ENCODE data around the gene KRT8. TPM values are rescaled to one million over a fixed set of nuclear protein-coding genes. Genes with fewer than 3 reads are reported as not detected.

The KRT8 gene
- total RNA-seq, 2 experiments from 2014 or later = 0.16 to 0.89 TPM

DNA sequence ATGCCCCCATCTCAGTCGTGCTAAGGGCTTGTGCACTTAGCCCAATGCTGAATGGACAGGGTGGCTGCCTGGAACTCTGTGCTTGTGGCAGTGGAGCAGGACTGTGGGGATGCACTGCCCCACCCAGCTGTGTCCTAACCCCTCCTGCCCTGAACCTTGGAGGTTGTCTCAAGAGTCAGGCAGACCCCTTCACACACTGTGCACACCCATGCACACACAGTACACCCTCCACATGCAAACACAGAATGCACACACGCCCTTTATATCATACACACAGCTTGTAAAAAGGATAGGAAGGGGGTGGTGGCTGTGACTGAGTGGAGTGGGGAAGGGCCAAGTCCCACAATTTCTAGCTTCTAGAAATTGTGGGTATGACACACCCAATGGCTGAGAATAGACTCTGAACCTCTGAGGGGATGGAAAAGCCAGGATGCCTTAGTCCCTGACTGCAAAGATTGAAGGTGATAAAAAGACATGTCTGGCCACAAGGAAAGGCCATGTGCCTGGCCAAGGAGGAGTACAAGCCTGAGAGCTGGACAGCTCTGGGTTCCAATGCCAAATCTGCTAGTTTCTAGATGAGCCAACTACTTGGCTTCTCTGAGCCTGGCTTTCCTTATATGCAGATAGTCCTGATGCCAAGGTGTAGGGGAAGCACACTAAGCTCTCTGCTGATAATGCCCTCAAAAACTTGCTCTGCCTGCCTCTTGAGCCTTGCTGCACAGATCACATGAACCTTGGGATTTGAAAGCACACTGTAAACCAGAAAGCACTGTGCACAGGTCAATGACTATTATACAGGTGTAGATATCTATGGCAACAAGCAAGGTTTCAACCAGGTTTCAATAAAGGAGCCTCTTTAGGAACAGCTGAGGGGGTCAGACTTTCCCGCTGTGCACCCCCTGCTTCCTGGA, 8.4 kb downstream of the KRT8 start:
- no peaks in the 10 kb centered on the region for H4K20me1 ChIP-seq (ENCODE audit: insufficient read depth, low read length)
- H3K79me2 ChIP-seq (ENCODE audit: insufficient read depth, low read depth, low read length) = no peaks in the 10 kb centered on the region
- intact Hi-C loops (cut with micrococcal nuclease; ENCODE audit: unreplicated experiment) = no loop called here
- no peak overlapping the region for H3K27ac ChIP-seq (ENCODE audit: low read depth, low read length, poor library complexity, severe bottlenecking)
- no peak overlapping the region for H3K4me3 ChIP-seq (ENCODE audit: low read depth, low read length, poor library complexity, severe bottlenecking)
- no TSS peak for BruUV-seq (replicated peaks)
- H3K4me2 ChIP-seq (ENCODE audit: low read length) = no peak overlapping the region
- H3K9me2 ChIP-seq (ENCODE audit: insufficient read depth, low read length) = no peaks in the 10 kb centered on the region
- no peak overlapping the region for H2AFZ ChIP-seq (ENCODE audit: low read length)
- H3K9me3 ChIP-seq (ENCODE audit: low read length) = no peaks in the 10 kb centered on the region
- H3K36me3 ChIP-seq (ENCODE audit: insufficient read depth, low read length) = no peaks in the 10 kb centered on the region
- H3K4me1 ChIP-seq (ENCODE audit: insufficient read depth, low read length, poor library complexity, severe bottlenecking) = no peaks in the 10 kb centered on the region
- ChIA-PET CTCF (ENCODE audit: unreplicated experiment) (no interaction called here), POLR2A (interaction anchor here (0.5 kb wide), 1 partner anchor 1985 kb away, joined by 3 read pairs; no protein-coding TSS in a partner anchor)
- no peak for DNase-seq (ENCODE audit: low spot score)
- TF ChIP-seq EZH2phosphoT487 (IDR thresholded peaks at IDR 0.05; ENCODE audit: borderline replicate concordance, low read depth, low read length) = no peak
- TF ChIP-seq, protein P1, sequence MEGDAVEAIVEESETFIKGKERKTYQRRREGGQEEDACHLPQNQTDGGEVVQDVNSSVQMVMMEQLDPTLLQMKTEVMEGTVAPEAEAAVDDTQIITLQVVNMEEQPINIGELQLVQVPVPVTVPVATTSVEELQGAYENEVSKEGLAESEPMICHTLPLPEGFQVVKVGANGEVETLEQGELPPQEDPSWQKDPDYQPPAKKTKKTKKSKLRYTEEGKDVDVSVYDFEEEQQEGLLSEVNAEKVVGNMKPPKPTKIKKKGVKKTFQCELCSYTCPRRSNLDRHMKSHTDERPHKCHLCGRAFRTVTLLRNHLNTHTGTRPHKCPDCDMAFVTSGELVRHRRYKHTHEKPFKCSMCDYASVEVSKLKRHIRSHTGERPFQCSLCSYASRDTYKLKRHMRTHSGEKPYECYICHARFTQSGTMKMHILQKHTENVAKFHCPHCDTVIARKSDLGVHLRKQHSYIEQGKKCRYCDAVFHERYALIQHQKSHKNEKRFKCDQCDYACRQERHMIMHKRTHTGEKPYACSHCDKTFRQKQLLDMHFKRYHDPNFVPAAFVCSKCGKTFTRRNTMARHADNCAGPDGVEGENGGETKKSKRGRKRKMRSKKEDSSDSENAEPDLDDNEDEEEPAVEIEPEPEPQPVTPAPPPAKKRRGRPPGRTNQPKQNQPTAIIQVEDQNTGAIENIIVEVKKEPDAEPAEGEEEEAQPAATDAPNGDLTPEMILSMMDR (conservative IDR thresholded peaks at IDR 0.05; ENCODE audit: low read length) = no peak

DNA sequence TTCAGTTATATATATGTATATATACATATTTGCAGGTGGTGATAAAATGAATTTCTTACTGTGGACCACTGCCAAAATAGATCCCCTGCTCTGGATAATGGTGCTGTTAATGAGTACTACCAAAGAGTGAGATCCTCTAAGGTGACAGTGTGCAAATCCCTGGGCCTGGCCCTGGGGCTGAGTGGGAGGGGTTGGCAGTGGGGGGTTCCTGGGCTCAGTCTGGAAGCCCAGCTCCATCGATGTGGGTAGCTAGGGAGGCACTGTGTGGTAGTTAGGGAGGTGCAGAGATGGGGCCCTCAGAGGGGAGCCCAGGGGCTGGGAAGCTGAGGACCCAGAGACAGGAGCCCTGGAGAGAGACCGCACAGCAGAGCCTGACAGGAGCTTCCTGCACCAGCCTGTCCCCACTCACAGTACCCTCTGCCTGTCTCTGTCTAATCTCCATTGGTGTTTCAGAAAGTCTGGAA, 9.1 kb downstream of the KRT8 start:
- POLR2A ChIA-PET = no interaction called here
- intact Hi-C loops (cut with micrococcal nuclease; ENCODE audit: unreplicated experiment) = no loop called here
- no peak overlapping the region for H3K4me3 ChIP-seq (ENCODE audit: low read depth, low read length, poor library complexity, severe bottlenecking)
- no peak overlapping the region for H3K27ac ChIP-seq (ENCODE audit: low read depth, low read length, poor library complexity, severe bottlenecking)
- no TSS peak for BruUV-seq (replicated peaks)
- no peaks in the 10 kb centered on the region for H4K20me1 ChIP-seq (ENCODE audit: insufficient read depth, low read length)
- no peaks in the 10 kb centered on the region for H3K9me3 ChIP-seq (ENCODE audit: low read length)
- no peaks in the 10 kb centered on the region for H3K9me2 ChIP-seq (ENCODE audit: insufficient read depth, low read length)
- H2AFZ ChIP-seq (ENCODE audit: low read length) = no peak overlapping the region
- H3K4me1 ChIP-seq (ENCODE audit: insufficient read depth, low read length, poor library complexity, severe bottlenecking) = no peaks in the 10 kb centered on the region
- no peaks in the 10 kb centered on the region for H3K79me2 ChIP-seq (ENCODE audit: insufficient read depth, low read depth, low read length)
- CTCF ChIA-PET (ENCODE audit: unreplicated experiment) = no interaction called here
- H3K4me2 ChIP-seq (ENCODE audit: low read length) = no peak overlapping the region
- DNase-seq (ENCODE audit: low spot score) = no peak
- no peaks in the 10 kb centered on the region for H3K36me3 ChIP-seq (ENCODE audit: insufficient read depth, low read length)
- no peak for TF ChIP-seq EZH2phosphoT487 (IDR thresholded peaks at IDR 0.05; ENCODE audit: borderline replicate concordance, low read depth, low read length)
- TF ChIP-seq, protein P1 (conservative IDR thresholded peaks at IDR 0.05; ENCODE audit: low read length) = no peak

DNA sequence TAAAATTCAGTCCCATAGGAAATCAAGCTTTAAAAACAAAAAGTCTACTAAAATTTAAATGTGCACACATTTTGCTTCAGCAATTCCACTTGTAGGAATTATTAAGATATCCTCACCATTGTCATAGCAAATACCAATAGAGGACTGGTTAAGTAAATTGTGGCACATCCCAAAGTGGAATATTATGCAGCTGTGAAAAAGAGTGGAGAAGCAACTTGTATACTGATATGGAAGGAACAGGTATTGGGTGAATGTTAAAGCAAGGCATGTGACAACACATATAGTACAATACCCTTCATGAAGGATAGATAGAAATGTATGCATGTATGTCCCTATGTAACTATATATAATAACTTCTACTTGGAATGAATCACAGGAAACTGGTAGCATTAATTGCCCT, 11.9 kb downstream of the KRT8 start:
- no peak overlapping the region for H3K27ac ChIP-seq (ENCODE audit: low read depth, low read length, poor library complexity, severe bottlenecking)
- H3K9me3 ChIP-seq (ENCODE audit: low read length) = no peaks in the 10 kb centered on the region
- TF ChIP-seq, protein P1 (conservative IDR thresholded peaks at IDR 0.05; ENCODE audit: low read length) = no peak
- no peak for TF ChIP-seq EZH2phosphoT487 (IDR thresholded peaks at IDR 0.05; ENCODE audit: borderline replicate concordance, low read depth, low read length)
- no peaks in the 10 kb centered on the region for H4K20me1 ChIP-seq (ENCODE audit: insufficient read depth, low read length)
- no peak overlapping the region for H3K4me2 ChIP-seq (ENCODE audit: low read length)
- no peak overlapping the region for H2AFZ ChIP-seq (ENCODE audit: low read length)
- intact Hi-C loops (cut with micrococcal nuclease; ENCODE audit: unreplicated experiment) = no loop called here
- BruUV-seq (replicated peaks) = no TSS peak
- no peak overlapping the region for H3K4me3 ChIP-seq (ENCODE audit: low read depth, low read length, poor library complexity, severe bottlenecking)
- H3K36me3 ChIP-seq (ENCODE audit: insufficient read depth, low read length) = no peaks in the 10 kb centered on the region
- no peaks in the 10 kb centered on the region for H3K79me2 ChIP-seq (ENCODE audit: insufficient read depth, low read depth, low read length)
- ChIA-PET CTCF (ENCODE audit: unreplicated experiment) (interaction anchor here (0.6 kb wide), 1 partner anchor 525 kb away, joined by 3 read pairs; no protein-coding TSS in a partner anchor), POLR2A (interaction anchor here (1.2 kb wide), 1 partner anchor 47 kb away, joined by 3 read pairs; no protein-coding TSS in a partner anchor)
- no peaks in the 10 kb centered on the region for H3K9me2 ChIP-seq (ENCODE audit: insufficient read depth, low read length)
- no peaks in the 10 kb centered on the region for H3K4me1 ChIP-seq (ENCODE audit: insufficient read depth, low read length, poor library complexity, severe bottlenecking)
- DNase-seq (ENCODE audit: low spot score) = no peak

All from OCI-LY7 (cell line).